Measurements from ENCODE around the gene SRBD1.

DNA sequence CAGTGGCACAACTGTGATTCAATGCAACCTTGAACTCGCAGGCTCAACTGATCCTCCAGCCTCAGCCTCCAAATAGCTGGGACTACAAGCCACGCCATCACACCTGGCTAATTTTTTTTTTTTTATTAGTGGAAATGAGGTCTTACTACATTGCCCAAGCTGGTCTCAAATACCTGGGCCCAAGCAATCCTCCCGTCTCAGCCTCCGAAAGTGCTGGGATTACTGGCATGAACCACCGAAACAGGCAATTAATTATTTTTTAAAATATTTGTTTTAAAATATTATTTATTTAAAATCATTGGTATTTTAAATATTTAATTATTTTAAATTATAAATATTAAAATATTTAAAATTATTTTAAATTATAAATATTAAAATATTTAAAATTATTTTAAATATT, 24.5 kb downstream of the SRBD1 start:
- TF ChIP-seq, protein P1, sequence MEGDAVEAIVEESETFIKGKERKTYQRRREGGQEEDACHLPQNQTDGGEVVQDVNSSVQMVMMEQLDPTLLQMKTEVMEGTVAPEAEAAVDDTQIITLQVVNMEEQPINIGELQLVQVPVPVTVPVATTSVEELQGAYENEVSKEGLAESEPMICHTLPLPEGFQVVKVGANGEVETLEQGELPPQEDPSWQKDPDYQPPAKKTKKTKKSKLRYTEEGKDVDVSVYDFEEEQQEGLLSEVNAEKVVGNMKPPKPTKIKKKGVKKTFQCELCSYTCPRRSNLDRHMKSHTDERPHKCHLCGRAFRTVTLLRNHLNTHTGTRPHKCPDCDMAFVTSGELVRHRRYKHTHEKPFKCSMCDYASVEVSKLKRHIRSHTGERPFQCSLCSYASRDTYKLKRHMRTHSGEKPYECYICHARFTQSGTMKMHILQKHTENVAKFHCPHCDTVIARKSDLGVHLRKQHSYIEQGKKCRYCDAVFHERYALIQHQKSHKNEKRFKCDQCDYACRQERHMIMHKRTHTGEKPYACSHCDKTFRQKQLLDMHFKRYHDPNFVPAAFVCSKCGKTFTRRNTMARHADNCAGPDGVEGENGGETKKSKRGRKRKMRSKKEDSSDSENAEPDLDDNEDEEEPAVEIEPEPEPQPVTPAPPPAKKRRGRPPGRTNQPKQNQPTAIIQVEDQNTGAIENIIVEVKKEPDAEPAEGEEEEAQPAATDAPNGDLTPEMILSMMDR (conservative IDR thresholded peaks at IDR 0.05 in 1 of 2, IDR thresholded peaks at IDR 0.05 in 1 of 2; ENCODE audit: extremely low read depth in 1 of 2, insufficient read depth in 1 of 2, low read depth in 1 of 2, low read length in 2 of 2), result no peak
- no peak for TF ChIP-seq EZH2 (IDR thresholded peaks at IDR 0.05; ENCODE audit: borderline replicate concordance, low read length)
